ENCODE measurements around the gene SPATS1. TPM values are rescaled to one million over a fixed set of nuclear protein-coding genes. Genes with fewer than 3 reads are reported as not detected.

SPATS1 gene
- total and polyA plus RNA-seq, 9 donors = 0.25 to 1.4 (median 0.28) TPM; not detected in 6

GRCh38 chr6:44301782-44302564 is 40.5 kb upstream of the SPATS1 start:
- intact Hi-C loops (cut with DNase I) = no loop called here
- Histone ChIP-seq H3K36me3 (no peaks in the 10 kb centered on the region), H3K27me3 (no peaks in the 10 kb centered on the region), H3K27ac (no peak overlapping the region), H3K4me3 (no peak overlapping the region), H3K4me1 (ENCODE audit: insufficient read depth) (no peaks in the 10 kb centered on the region), H3K9me3 (no peaks in the 10 kb centered on the region)
- 80 to 88% (median 85%) methylated on average over 12 to 14 of the region's 14 CpGs for WGBS, 3 donors
- DNase-seq = no peak
- TF ChIP-seq POLR2A (IDR thresholded peaks at IDR 0.05) (no peak), EP300 (IDR thresholded peaks at IDR 0.05) (no peak)
- TF ChIP-seq, protein P1, sequence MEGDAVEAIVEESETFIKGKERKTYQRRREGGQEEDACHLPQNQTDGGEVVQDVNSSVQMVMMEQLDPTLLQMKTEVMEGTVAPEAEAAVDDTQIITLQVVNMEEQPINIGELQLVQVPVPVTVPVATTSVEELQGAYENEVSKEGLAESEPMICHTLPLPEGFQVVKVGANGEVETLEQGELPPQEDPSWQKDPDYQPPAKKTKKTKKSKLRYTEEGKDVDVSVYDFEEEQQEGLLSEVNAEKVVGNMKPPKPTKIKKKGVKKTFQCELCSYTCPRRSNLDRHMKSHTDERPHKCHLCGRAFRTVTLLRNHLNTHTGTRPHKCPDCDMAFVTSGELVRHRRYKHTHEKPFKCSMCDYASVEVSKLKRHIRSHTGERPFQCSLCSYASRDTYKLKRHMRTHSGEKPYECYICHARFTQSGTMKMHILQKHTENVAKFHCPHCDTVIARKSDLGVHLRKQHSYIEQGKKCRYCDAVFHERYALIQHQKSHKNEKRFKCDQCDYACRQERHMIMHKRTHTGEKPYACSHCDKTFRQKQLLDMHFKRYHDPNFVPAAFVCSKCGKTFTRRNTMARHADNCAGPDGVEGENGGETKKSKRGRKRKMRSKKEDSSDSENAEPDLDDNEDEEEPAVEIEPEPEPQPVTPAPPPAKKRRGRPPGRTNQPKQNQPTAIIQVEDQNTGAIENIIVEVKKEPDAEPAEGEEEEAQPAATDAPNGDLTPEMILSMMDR (IDR thresholded peaks at IDR 0.05) = no peak

GRCh38 chr6:44302856-44303255 is 39.6 kb upstream of the SPATS1 start:
- Histone ChIP-seq H3K4me3 (no peak overlapping the region), H3K27ac (no peak overlapping the region), H3K36me3 (no peaks in the 10 kb centered on the region), H3K4me1 (ENCODE audit: insufficient read depth) (no peaks in the 10 kb centered on the region), H3K27me3 (no peaks in the 10 kb centered on the region), H3K9me3 (no peaks in the 10 kb centered on the region)
- 85 to 91% (median 89%) methylated on average over 12 of the region's 12 CpGs for WGBS, 3 donors
- intact Hi-C loops (cut with DNase I) = no loop called here
- DNase-seq = no peak
- TF ChIP-seq, protein P1 (IDR thresholded peaks at IDR 0.05) = no peak
- no peak for TF ChIP-seq POLR2A (IDR thresholded peaks at IDR 0.05)
- TF ChIP-seq EP300 (IDR thresholded peaks at IDR 0.05) = no peak

GRCh38 chr6:44303842-44304241 is 38.6 kb upstream of the SPATS1 start:
- WGBS, 3 donors = 93 to 97% (median 94%) methylated on average over 6 of the region's 6 CpGs
- H3K9me3 ChIP-seq = no peaks in the 10 kb centered on the region
- intact Hi-C loops (cut with DNase I) = no loop called here
- no peak overlapping the region for H3K27ac ChIP-seq
- no peak for DNase-seq
- no peaks in the 10 kb centered on the region for H3K27me3 ChIP-seq
- H3K4me3 ChIP-seq = no peak overlapping the region
- H3K4me1 ChIP-seq (ENCODE audit: insufficient read depth) = no peaks in the 10 kb centered on the region
- no peaks in the 10 kb centered on the region for H3K36me3 ChIP-seq
- TF ChIP-seq, protein P1 (IDR thresholded peaks at IDR 0.05) = no peak
- no peak for TF ChIP-seq POLR2A (IDR thresholded peaks at IDR 0.05)
- TF ChIP-seq EP300 (IDR thresholded peaks at IDR 0.05) = no peak

- no peak for DNase-seq
- no peaks in the 10 kb centered on the region for H3K36me3 ChIP-seq
- WGBS, 3 donors = 77 to 83% (median 77%) methylated on average over 23 to 25 of the region's 25 CpGs
- no peaks in the 10 kb centered on the region for H3K27me3 ChIP-seq
- no peak for TF ChIP-seq POLR2A (IDR thresholded peaks at IDR 0.05)
- TF ChIP-seq, protein P1 (IDR thresholded peaks at IDR 0.05) = peak; percentile 32 to 51 (median 50)
- intact Hi-C loops (cut with DNase I) = no loop called here
- no peaks in the 10 kb centered on the region for H3K9me3 ChIP-seq
- H3K27ac ChIP-seq = no peak overlapping the region
- no peak overlapping the region for H3K4me3 ChIP-seq
- no peaks in the 10 kb centered on the region for H3K4me1 ChIP-seq (ENCODE audit: insufficient read depth)
Measured at GRCh38 chr6:44304282-44305199, 37.9 kb upstream of the SPATS1 start.

Measured in ovary (tissue), 9 donors.